ENCODE results near the gene KHDRBS1. TPM values are rescaled to one million over a fixed set of nuclear protein-coding genes. Genes with fewer than 3 reads are reported as not detected.

The KHDRBS1 gene
- polyA plus RNA-seq, 1 experiment: 76.2 TPM

DNA sequence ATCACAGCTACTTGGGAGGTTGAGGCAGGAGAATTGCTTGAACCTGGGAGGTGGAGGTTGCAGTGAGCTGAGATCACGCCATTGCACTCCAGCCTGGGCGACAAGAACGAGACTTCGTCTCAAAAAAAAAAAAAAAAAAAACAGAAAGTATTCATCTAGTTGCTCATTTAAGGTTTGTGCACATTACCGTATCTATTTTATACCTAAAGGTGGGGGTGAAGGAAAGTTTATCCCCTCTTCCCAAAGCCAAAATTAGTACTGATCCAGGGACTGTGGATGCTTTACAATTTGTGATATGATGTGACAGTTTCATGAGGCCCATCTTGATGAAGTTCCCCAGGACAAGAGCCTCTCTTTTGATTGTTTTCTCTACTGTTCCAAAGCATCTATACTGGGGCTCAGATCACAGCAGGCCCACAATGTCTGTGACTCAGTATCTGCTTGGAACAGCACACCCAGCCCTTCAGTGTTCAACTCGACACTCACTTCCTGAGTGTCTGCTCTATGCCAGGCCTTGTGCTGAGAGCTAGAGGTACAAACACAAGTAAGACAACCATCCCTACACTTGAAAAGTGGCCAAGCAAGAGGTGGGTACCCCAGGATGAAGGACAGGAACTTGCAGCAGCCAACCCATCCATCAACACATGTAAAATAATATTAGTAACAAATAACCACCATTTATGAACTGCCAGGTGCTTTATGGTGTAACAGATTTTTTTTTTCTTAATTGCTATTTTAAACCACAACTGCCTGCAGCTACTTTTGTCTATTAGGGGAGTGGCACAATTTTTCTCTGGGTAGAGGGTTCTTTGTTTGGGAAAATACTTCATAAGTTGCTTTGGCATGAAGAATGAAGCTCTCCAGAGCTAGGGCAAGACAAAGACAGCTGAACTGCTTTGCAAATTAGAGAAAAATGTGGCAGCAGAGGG is 29.0 kb upstream of the KHDRBS1 start:
- CTCF ChIA-PET: interaction anchor here (0.7 to 2.6 kb wide), 4 partner anchors 8 to 35 kb away, joined by 3 to 19 read pairs (median 5); no protein-coding TSS in a partner anchor
- POLR2A ChIA-PET: interaction anchor here (0.5 to 1.0 kb wide), 2 partner anchors 29 to 264 kb away, joined by 5 to 7 read pairs; partner anchors contain the start of gene KHDRBS1
- Histone ChIP-seq H3K27me3 (ENCODE audit: control insufficient read depth, insufficient read depth, low read length) (no peaks in the 10 kb centered on the region), H3K9me3 (ENCODE audit: control insufficient read depth, insufficient read depth, low read length) (no peaks in the 10 kb centered on the region; the same call in 1 of the 2 replicates), H3K4me3 (ENCODE audit: low read depth, low read length) (no peak overlapping the region), H3K27ac (ENCODE audit: low read depth, low read length) (peak overlapping the region; percentile 39)
- DNase-seq (ENCODE audit: low read depth, low spot score): no peak
- TF ChIP-seq, protein P1, sequence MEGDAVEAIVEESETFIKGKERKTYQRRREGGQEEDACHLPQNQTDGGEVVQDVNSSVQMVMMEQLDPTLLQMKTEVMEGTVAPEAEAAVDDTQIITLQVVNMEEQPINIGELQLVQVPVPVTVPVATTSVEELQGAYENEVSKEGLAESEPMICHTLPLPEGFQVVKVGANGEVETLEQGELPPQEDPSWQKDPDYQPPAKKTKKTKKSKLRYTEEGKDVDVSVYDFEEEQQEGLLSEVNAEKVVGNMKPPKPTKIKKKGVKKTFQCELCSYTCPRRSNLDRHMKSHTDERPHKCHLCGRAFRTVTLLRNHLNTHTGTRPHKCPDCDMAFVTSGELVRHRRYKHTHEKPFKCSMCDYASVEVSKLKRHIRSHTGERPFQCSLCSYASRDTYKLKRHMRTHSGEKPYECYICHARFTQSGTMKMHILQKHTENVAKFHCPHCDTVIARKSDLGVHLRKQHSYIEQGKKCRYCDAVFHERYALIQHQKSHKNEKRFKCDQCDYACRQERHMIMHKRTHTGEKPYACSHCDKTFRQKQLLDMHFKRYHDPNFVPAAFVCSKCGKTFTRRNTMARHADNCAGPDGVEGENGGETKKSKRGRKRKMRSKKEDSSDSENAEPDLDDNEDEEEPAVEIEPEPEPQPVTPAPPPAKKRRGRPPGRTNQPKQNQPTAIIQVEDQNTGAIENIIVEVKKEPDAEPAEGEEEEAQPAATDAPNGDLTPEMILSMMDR (IDR thresholded peaks at IDR 0.05; ENCODE audit: low read depth, low read length): no peak

DNA sequence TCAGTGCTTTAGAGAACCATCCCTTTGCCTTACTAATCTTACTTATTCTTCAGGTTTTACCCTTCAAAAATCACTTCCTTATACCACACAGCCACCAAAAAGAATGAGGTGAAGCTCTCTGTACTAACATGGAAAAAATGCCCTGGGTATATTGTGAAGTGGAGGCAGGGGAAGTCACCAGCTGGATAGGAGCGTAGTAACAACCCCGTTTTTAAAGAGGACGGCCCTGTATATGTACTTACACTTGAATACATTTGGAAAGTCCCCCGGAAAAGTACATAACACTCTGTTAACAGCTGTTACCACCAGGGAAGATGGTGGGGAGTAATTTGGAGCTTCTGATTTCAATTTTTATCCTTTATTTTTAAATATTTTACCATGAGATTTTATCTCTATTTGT is 28.2 kb upstream of the KHDRBS1 start:
- TF ChIP-seq, protein P1 (IDR thresholded peaks at IDR 0.05; ENCODE audit: low read depth, low read length): no peak
- CTCF ChIA-PET: interaction anchor here (1.0 to 2.6 kb wide), 4 partner anchors 8 to 21 kb away, joined by 3 to 19 read pairs (median 4); no protein-coding TSS in a partner anchor
- H3K9me3 ChIP-seq (ENCODE audit: control insufficient read depth, insufficient read depth, low read length): no peaks in the 10 kb centered on the region; the same call in 1 of the 2 replicates
- peak overlapping the region; percentile 39 for H3K27ac ChIP-seq (ENCODE audit: low read depth, low read length)
- POLR2A ChIA-PET: interaction anchor here (0.5 to 1.0 kb wide), 2 partner anchors 28 to 263 kb away, joined by 5 to 7 read pairs; partner anchors contain the start of gene KHDRBS1
- no peak for DNase-seq (ENCODE audit: low read depth, low spot score)
- H3K4me3 ChIP-seq (ENCODE audit: low read depth, low read length): no peak overlapping the region
- no peaks in the 10 kb centered on the region for H3K27me3 ChIP-seq (ENCODE audit: control insufficient read depth, insufficient read depth, low read length)

DNA sequence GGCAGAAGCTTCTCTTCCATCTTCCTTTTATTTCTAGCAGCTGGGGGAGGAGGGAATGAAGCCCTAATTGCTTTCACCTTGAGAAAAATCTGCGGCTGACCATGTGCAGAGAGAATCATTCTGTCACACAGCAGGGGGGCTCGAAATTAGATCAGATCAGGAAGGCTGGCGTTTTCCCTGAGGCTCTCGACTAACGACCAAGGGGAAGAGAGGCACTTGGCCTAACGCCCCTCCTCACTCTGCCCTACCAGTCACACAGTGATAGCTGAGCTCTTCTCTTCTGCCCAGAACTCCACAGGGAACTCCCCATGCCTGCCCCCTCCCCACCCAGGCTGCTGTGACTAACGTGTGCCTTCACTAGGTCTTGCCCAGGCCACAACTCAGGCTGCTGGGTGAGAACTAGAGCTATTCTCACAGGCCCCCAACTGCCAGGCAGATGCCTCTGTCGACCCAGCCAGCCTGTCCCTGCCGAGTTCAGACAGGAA is 26.5 kb upstream of the KHDRBS1 start:
- POLR2A ChIA-PET: no interaction called here
- TF ChIP-seq, protein P1 (IDR thresholded peaks at IDR 0.05; ENCODE audit: low read depth, low read length): no peak
- Histone ChIP-seq H3K4me3 (ENCODE audit: low read depth, low read length) (no peak overlapping the region), H3K27ac (ENCODE audit: low read depth, low read length) (no peak overlapping the region), H3K27me3 (ENCODE audit: control insufficient read depth, insufficient read depth, low read length) (no peaks in the 10 kb centered on the region), H3K9me3 (ENCODE audit: control insufficient read depth, insufficient read depth, low read length) (no peaks in the 10 kb centered on the region; the same call in 1 of the 2 replicates)
- DNase-seq (ENCODE audit: low read depth, low spot score): no peak
- CTCF ChIA-PET: interaction anchor here (0.5 to 2.6 kb wide), 3 partner anchors 16 to 171 kb away, joined by 3 to 19 read pairs (median 4); no protein-coding TSS in a partner anchor

DNA sequence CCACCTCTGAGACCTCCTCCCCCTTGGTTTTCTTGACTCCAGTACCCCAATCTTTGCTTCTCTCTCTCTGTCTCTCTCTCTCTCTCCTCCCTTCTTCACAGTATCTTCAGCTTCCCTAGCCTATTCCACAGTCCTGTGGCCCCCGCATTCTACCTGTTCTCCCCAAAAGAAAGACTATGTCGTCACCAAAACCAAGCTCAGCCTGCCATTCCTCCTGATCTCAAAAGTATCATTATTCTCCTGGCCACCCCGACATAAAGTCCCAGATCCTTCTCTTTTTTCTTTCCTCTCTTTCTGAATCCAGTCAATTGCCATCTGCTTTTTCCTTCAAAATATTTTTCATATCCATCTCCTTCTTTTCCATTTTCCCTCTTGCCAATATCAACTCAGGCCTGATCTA is 23.7 kb upstream of the KHDRBS1 start:
- Histone ChIP-seq H3K27me3 (ENCODE audit: control insufficient read depth, insufficient read depth, low read length) (no peaks in the 10 kb centered on the region), H3K9me3 (ENCODE audit: control insufficient read depth, insufficient read depth, low read length) (no peaks in the 10 kb centered on the region; the same call in 1 of the 2 replicates), H3K4me3 (ENCODE audit: low read depth, low read length) (no peak overlapping the region), H3K27ac (ENCODE audit: low read depth, low read length) (no peak overlapping the region)
- CTCF ChIA-PET: no interaction called here
- DNase-seq (ENCODE audit: low read depth, low spot score): no peak
- TF ChIP-seq, protein P1 (IDR thresholded peaks at IDR 0.05; ENCODE audit: low read depth, low read length): no peak
- POLR2A ChIA-PET: no interaction called here

Data from AG04450 (cell line).